Endothelial cell of umbilical vein (primary cell): ENCODE measurements around the gene CPB1. TPM values are rescaled to one million over a fixed set of nuclear protein-coding genes. Genes with fewer than 3 reads are reported as not detected.

ENCODE experiments used
- BruUV-seq: library from RNA; stranded (reverse); fragments of 400-500 nt; replicated peaks from 2 replicates; lab custom pipeline; 2021; lab: Mats Ljungman, UMichigan
- CTCF ChIA-PET: fragments of 300-600, 350-600 bp; sonication (Branson Sonifier 250); formaldehyde crosslinking; loops from one replicate; lab custom pipeline; 2021; ENCODE audit warnings: antibody characterized with exemption, inconsistent platforms; lab: Charles Lee
- POLR2A ChIA-PET: fragments of 300-600, 350-600 bp; sonication (Branson Sonifier 250); formaldehyde crosslinking; loops from one replicate; lab custom pipeline; 2021; ENCODE audit warnings: antibody characterized with exemption, inconsistent platforms; lab: Charles Lee
- DNase-seq: peaks from one replicate; pipeline ENCODE4 v3.0.0-alpha.2; 2011; ENCODE audit warnings: low read depth, low spot score
- FAIRE-seq: peaks from 2 replicates; lab custom pipeline; 2011; peaks lifted over from hg19 to GRCh38; lab: Jason Lieb, UNC
- H2AFZ ChIP-seq: 2 replicates; pipeline ENCODE4 v1.6.0; 2012; ENCODE audit warnings: low read depth, low read length, control low read depth, inconsistent platforms
- H3K27ac ChIP-seq: 2 replicates; pipeline ENCODE4 v1.5.1; 2011; ENCODE audit warnings: low read depth, mild to moderate bottlenecking, control low read depth, low read length, moderate library complexity; ENCODE audit not compliant: insufficient read depth
- H3K27me3 ChIP-seq, 2 experiments: 2 replicates each; pipeline versions ENCODE4 v1.6.0 to v1.6.1; 2011; ENCODE audit warnings: low read length in 2 of 2, mixed read lengths in 1 of 2; ENCODE audit not compliant: control insufficient read depth in 2 of 2, insufficient read depth in 2 of 2
- H3K36me3 ChIP-seq, 2 experiments: 2 replicates in 1 of 2; 3 replicates in 1 of 2; pipeline ENCODE4 v1.5.1; 2011; ENCODE audit warnings: low read length in 2 of 2, mild to moderate bottlenecking in 1 of 2, moderate library complexity in 1 of 2; ENCODE audit not compliant: control insufficient read depth in 2 of 2, insufficient read depth in 2 of 2; ENCODE audit errors: extremely low read depth in 1 of 2
- H3K4me1 ChIP-seq: 3 replicates; pipeline ENCODE4 v1.5.1; 2011; ENCODE audit warnings: mild to moderate bottlenecking, low read length; ENCODE audit not compliant: control insufficient read depth, insufficient read depth; ENCODE audit errors: extremely low read depth
- H3K4me2 ChIP-seq: 2 replicates; pipeline ENCODE4 v1.6.1; 2011; ENCODE audit warnings: low read length, control low read depth, mixed read lengths; ENCODE audit not compliant: insufficient read depth
- H3K4me3 ChIP-seq, 3 experiments: fragments of 200-600 bp in 1 of 3; sonication (generic), shearing (Covaris generic) in 1 of 3; replicated peaks in 1 of 3; 2 replicates each; pipeline ENCODE4 v1.5.1; 2011 to 2016; ENCODE audit warnings: control low read depth in 3 of 3, low read length in 3 of 3, mild to moderate bottlenecking in 2 of 3, inconsistent platforms in 1 of 3, low read depth in 1 of 3, moderate library complexity in 1 of 3; ENCODE audit not compliant: insufficient read depth in 1 of 3
- H3K79me2 ChIP-seq: 2 replicates; pipeline ENCODE4 v1.6.0; 2012; ENCODE audit warnings: low read length, inconsistent platforms; ENCODE audit not compliant: control insufficient read depth, insufficient read depth
- H3K9ac ChIP-seq: replicated peaks from 2 replicates; pipeline ENCODE3; 2011; ENCODE audit warnings: low read length, control low read depth; ENCODE audit not compliant: insufficient read depth; ENCODE audit errors: extremely low read depth
- H3K9me1 ChIP-seq: replicated peaks from 3 replicates; pipeline ENCODE4 v1.6.0; 2011; ENCODE audit warnings: mild to moderate bottlenecking, low read length; ENCODE audit not compliant: control insufficient read depth, insufficient read depth; ENCODE audit errors: extremely low read depth
- H3K9me3 ChIP-seq: replicated peaks from 2 replicates; pipeline ENCODE4 v1.5.1; 2012; ENCODE audit warnings: low read length, inconsistent platforms; ENCODE audit not compliant: control insufficient read depth, insufficient read depth
- H4K20me1 ChIP-seq: replicated peaks from 2 replicates; pipeline ENCODE3; 2011; ENCODE audit warnings: mild to moderate bottlenecking, low read length; ENCODE audit not compliant: control insufficient read depth, insufficient read depth; ENCODE audit errors: extremely low read depth
- EZH2 ChIP-seq: IDR thresholded peaks from 2 replicates; pipeline ENCODE4 v1.6.1; 2012; ENCODE audit warnings: borderline replicate concordance, low read depth, mild to moderate bottlenecking, moderate library complexity, low read length, inconsistent platforms; ENCODE audit not compliant: severe bottlenecking
- FOS ChIP-seq: IDR thresholded peaks from 2 replicates; pipeline ENCODE4 v1.6.1; 2011; ENCODE audit warnings: mild to moderate bottlenecking, low read length, moderate library complexity, borderline replicate concordance; ENCODE audit not compliant: insufficient read depth
- GATA2 ChIP-seq: IDR thresholded peaks from 2 replicates; pipeline ENCODE4 v1.7.0; 2011; ENCODE audit warnings: low read depth, mild to moderate bottlenecking, moderate library complexity, mixed read lengths, low read length; ENCODE audit not compliant: insufficient read length, insufficient read depth
- JUN ChIP-seq: IDR thresholded peaks from 2 replicates; pipeline ENCODE4 v1.6.1; 2011; ENCODE audit warnings: borderline replicate concordance, low read depth; ENCODE audit not compliant: insufficient read length, insufficient read depth
- MYC ChIP-seq: IDR thresholded peaks from one replicate; pipeline ENCODE4 v1.6.1; 2011; ENCODE audit warnings: mild to moderate bottlenecking, low read depth, low read length
- POLR2A ChIP-seq: IDR thresholded peaks from 2 replicates; pipeline ENCODE4 v1.6.1; 2012; ENCODE audit warnings: low read depth, mild to moderate bottlenecking, control low read depth, low read length
- POLR2AphosphoS5 ChIP-seq: IDR thresholded peaks from 2 replicates; pipeline ENCODE4 v1.6.1; 2012; ENCODE audit warnings: low read depth, mild to moderate bottlenecking, control low read depth, low read length, moderate library complexity; ENCODE audit not compliant: insufficient read depth
- dilution Hi-C: fragments of 300-500 bp; cut with MboI; formaldehyde crosslinking; loops from one replicate; pipeline ENCODE4 v1.15.0; 2019; ENCODE audit warnings: low sequenced_read_pairs; ENCODE audit not compliant: extremely low pct_ligation_motif_present
- intact Hi-C: fragments of 100-400 bp; cut with micrococcal nuclease; formaldehyde crosslinking; loops from one replicate; pipeline ENCODE4 v1.10.0; 2022
- polyA plus RNA-seq, 4 experiments: library from polyadenylated mRNA; depleted of rRNA in 3 of 4; stranded (reverse) in 3 of 4; unstranded in 1 of 4; fragments of >200 nt; gene quantifications; 2 replicates each; pipeline versions ENCODE4 v1.2.1 to v1.2.3, GENCODE V29; 2011 to 2012; ENCODE audit warnings: missing spikeins in 1 of 4
- total RNA-seq: library from RNA; stranded (reverse); gene quantifications from 2 replicates; pipeline ENCODE4 v1.2.3, GENCODE V29; 2021
- TF ChIP-seq, protein P1 (sequence below), 2 donors: IDR thresholded peaks; 1 replicate in 1 of 2; 2 replicates in 1 of 2; pipeline ENCODE4 v1.5.1; 2011; ENCODE audit warnings: low read length in 2 of 2, mild to moderate bottlenecking in 2 of 2, moderate library complexity in 2 of 2, control low read depth in 1 of 2, inconsistent platforms in 1 of 2, low read depth in 1 of 2; ENCODE audit not compliant: insufficient read depth in 1 of 2; ENCODE audit errors: extremely low read depth in 1 of 2
- TF ChIP-seq, protein P2 (sequence below): IDR thresholded peaks from 2 replicates; pipeline ENCODE4 v1.6.1; 2011; ENCODE audit not compliant: insufficient read depth, insufficient read length

The CPB1 gene
- total and polyA plus RNA-seq, 2 donors (not counting 3 experiments of a cell fraction or from before 2014, with no cell fraction given): not detected

GRCh38 chr3:148879256-148879655, 51.6 kb downstream of the CPB1 start:
- POLR2A ChIA-PET: no interaction called here
- no peak for TF ChIP-seq POLR2AphosphoS5
- TF ChIP-seq, protein P1, sequence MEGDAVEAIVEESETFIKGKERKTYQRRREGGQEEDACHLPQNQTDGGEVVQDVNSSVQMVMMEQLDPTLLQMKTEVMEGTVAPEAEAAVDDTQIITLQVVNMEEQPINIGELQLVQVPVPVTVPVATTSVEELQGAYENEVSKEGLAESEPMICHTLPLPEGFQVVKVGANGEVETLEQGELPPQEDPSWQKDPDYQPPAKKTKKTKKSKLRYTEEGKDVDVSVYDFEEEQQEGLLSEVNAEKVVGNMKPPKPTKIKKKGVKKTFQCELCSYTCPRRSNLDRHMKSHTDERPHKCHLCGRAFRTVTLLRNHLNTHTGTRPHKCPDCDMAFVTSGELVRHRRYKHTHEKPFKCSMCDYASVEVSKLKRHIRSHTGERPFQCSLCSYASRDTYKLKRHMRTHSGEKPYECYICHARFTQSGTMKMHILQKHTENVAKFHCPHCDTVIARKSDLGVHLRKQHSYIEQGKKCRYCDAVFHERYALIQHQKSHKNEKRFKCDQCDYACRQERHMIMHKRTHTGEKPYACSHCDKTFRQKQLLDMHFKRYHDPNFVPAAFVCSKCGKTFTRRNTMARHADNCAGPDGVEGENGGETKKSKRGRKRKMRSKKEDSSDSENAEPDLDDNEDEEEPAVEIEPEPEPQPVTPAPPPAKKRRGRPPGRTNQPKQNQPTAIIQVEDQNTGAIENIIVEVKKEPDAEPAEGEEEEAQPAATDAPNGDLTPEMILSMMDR (IDR thresholded peaks at IDR 0.05; ENCODE audit: extremely low read depth in 1 of 2, insufficient read depth in 1 of 2, low read depth in 1 of 2, low read length in 2 of 2): no peak
- no peak for TF ChIP-seq GATA2
- TF ChIP-seq MYC: no peak
- TF ChIP-seq POLR2A: no peak
- no peak for TF ChIP-seq JUN
- TF ChIP-seq, protein P2, sequence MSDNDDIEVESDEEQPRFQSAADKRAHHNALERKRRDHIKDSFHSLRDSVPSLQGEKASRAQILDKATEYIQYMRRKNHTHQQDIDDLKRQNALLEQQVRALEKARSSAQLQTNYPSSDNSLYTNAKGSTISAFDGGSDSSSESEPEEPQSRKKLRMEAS: no peak
- TF ChIP-seq FOS: no peak
- TF ChIP-seq EZH2: no peak
- no peaks in the 10 kb centered on the region for H3K36me3 ChIP-seq
- H3K9ac ChIP-seq: no peak overlapping the region
- peaks cover 2% of the 10 kb centered on the region for H3K9me1 ChIP-seq
- H3K27ac ChIP-seq: peak overlapping the region; percentile 55
- no peak overlapping the region for H3K4me3 ChIP-seq
- no peaks in the 10 kb centered on the region for H4K20me1 ChIP-seq
- H3K4me1 ChIP-seq: peaks cover 47% of the 10 kb centered on the region
- DNase-seq (peak; percentile 64), FAIRE-seq (no peak)
- H2AFZ ChIP-seq: peak overlapping the region; percentile 79
- BruUV-seq: no TSS peak
- peak overlapping the region; percentile 55 for H3K4me2 ChIP-seq
- no peaks in the 10 kb centered on the region for H3K27me3 ChIP-seq
- no peaks in the 10 kb centered on the region for H3K79me2 ChIP-seq
- dilution Hi-C loops: no loop called here
- H3K9me3 ChIP-seq: no peaks in the 10 kb centered on the region
- intact Hi-C loops: loop anchor here (1.0 to 10.0 kb wide), 3 partner anchors 18 to 1544 kb away; no protein-coding TSS in a partner anchor
- CTCF ChIA-PET: interaction anchor here (1.3 kb wide), 2 partner anchors 10 to 17 kb away, joined by 3 read pairs; no protein-coding TSS in a partner anchor
